ENCODE results near the gene TMEM127.
"Not testable (repeated sequence)": the region's sequence is repeated elsewhere in the genome, so short reads cannot be mapped to it uniquely, and the experiment has no call there.

TMEM127 gene

GRCh38 chr2:96265840-96266679 lies at the start of gene TMEM127, which contains the start of gene CIAO1:
TSS of gene TMEM127 (minus strand) at chr2:96265997. CDS start at chr2:96265381, 616 bp downstream.
TSS of gene CIAO1 (plus strand) at chr2:96266225. CDS start at chr2:96266351, 126 bp downstream.
- in situ Hi-C loops (cut with HindIII; ENCODE audit: low sequenced_read_pairs) = no loop called here

DNA sequence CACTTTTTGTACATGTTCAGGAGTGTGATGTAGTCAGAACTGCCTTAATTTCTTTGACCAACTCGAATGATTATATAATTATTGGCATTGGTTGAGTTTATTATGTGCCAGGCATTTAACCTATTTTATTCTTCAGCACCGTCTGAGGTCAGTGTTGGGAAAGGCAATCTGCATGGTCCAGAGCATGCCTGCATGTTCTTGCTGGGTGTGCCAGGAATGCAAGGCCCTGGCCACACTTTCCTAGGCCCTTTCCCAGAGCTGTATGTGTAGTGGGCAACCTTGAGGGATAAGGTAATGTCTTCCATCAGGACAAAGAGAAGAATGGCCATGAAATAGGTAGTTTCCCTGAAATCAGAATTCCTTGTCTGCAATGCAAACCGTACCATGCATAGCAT lies 49.2 kb upstream of the TMEM127 start:
- in situ Hi-C loops (cut with HindIII; ENCODE audit: low sequenced_read_pairs) = no loop called here

DNA sequence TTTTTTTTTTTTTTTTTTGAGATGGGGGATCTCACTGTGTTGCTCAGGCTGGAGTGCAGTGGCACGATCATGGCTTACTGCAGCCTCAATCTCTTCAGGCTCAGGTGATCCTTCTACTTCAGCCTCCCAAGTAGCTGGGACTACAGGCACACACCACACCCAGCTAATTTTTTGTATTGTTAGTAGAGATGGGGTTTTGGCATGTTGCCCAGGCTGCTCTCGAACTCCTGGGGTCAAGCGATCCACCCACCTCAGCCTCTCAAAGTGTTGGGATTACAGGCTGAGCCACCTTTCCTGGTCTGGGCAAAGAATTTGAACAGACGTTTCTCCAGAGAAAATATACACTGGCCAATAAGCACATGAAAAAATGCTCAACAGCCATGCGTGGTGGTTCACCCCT lies 42.5 kb upstream of the TMEM127 start:
- in situ Hi-C loops (cut with HindIII; ENCODE audit: low sequenced_read_pairs) = no loop called here

DNA sequence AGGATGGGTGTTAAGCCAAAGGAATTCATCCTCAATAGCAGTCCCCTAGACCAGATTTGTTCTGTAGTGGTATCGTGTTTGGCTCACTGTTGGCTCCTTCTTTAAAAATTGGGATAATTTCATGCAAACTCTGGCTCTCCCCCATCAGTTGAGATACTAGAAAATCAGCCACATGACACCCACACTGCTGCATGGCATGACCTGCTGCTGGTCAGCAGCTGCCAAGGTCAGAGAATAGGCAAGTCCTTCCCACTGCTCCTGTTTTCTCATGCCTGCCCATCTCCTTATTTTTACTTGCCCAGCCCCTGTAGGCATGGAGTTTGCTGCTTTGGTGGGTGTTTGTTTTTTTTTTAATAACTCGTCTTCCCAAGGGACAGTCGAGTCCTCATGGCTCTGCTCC lies 40.6 kb upstream of the TMEM127 start:
- in situ Hi-C loops (cut with HindIII; ENCODE audit: low sequenced_read_pairs) = no loop called here

DNA sequence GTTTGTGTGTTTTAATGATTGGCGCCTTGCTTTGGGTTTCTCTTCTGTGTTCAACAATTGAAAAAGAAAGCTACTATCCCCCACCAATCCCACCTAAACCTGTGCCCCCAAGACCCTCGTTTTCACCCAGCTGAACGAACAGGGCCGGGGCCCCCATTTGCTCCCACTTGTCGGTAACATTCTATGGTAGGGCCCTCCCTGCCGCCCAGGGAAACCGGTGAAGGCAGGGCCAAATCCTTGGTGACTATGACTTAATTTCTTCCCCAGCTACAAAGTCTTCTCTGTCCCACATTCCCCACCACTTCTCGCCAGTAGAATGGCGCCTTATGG lies 40.1 kb upstream of the TMEM127 start:
- in situ Hi-C loops (cut with HindIII; ENCODE audit: low sequenced_read_pairs) = no loop called here

GRCh38 chr2:96305091-96305978 lies 39.5 kb upstream of the TMEM127 start, which contains the start of gene SNRNP200:
TSS of gene SNRNP200 (minus strand) at chr2:96305546. CDS start at chr2:96305437, 109 bp downstream.
- in situ Hi-C loops (cut with HindIII; ENCODE audit: low sequenced_read_pairs) = no loop called here

DNA sequence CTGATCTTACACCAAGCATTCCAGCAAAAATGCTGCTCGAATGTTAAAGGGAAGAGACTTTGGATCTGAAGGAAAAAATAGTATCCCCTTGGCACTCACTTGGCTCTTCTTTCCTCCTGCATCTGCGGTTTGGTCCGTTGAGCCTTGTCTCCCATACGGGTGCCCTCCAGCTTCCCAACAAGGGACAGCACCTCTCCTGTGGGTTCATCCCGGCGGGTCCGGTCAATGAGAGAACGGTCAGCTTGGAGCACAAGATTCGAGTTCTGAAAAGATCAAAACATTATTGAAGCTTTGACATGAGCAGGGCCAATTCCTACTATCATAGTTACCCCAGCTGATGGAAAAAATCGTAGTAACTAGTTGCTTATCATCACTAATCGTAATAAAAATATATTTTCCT lies 38.8 kb upstream of the TMEM127 start:
- in situ Hi-C loops (cut with HindIII; ENCODE audit: low sequenced_read_pairs) = no loop called here

GRCh38 chr2:96301865-96302264 lies 36.1 kb upstream of the TMEM127 start:
- in situ Hi-C loops (cut with HindIII; ENCODE audit: low sequenced_read_pairs) = no loop called here

GRCh38 chr2:96296925-96297324 lies 31.1 kb upstream of the TMEM127 start:
- in situ Hi-C loops (cut with HindIII; ENCODE audit: low sequenced_read_pairs) = no loop called here

GRCh38 chr2:96294271-96294670 lies 28.5 kb upstream of the TMEM127 start:
- in situ Hi-C loops (cut with HindIII; ENCODE audit: low sequenced_read_pairs) = not testable (repeated sequence)

- in situ Hi-C loops (cut with HindIII; ENCODE audit: low sequenced_read_pairs) = no loop called here
These were observed 26.0 kb upstream of the TMEM127 start for GRCh38 chr2:96291751-96292150.

GRCh38 chr2:96287273-96287856 lies 21.6 kb upstream of the TMEM127 start:
- in situ Hi-C loops (cut with HindIII; ENCODE audit: low sequenced_read_pairs) = no loop called here

- in situ Hi-C loops (cut with HindIII; ENCODE audit: low sequenced_read_pairs) = no loop called here
These were observed 11.1 kb upstream of the TMEM127 start for GRCh38 chr2:96276787-96277499.

- in situ Hi-C loops (cut with HindIII; ENCODE audit: low sequenced_read_pairs) = no loop called here
These were observed 8.7 kb upstream of the TMEM127 start for GRCh38 chr2:96274355-96275056.

DNA sequence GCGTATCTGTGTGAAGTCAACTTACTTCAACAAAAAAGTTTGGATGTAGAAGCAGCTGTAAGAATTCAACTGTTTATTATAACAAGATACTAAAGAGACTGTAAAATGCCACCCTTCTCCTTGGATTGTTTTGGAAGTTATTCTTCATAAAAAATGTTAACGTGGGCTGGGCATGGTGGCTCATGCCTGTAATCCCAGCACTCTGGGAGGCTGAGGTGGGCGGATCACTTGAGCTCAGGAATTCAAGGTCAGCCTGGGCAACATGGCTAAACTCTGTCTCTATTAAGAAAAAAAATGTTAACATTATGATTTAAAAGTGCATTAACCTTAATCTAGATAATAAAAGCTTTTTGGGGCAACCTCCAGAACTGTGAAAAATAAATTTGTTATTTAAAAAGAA lies 8.0 kb upstream of the TMEM127 start:
- in situ Hi-C loops (cut with HindIII; ENCODE audit: low sequenced_read_pairs) = no loop called here

GRCh38 chr2:96271995-96272394 lies 6.2 kb upstream of the TMEM127 start:
- in situ Hi-C loops (cut with HindIII; ENCODE audit: low sequenced_read_pairs) = no loop called here

- in situ Hi-C loops (cut with HindIII; ENCODE audit: low sequenced_read_pairs) = no loop called here
These were observed 1.6 kb upstream of the TMEM127 start for GRCh38 chr2:96267159-96267971.

DNA sequence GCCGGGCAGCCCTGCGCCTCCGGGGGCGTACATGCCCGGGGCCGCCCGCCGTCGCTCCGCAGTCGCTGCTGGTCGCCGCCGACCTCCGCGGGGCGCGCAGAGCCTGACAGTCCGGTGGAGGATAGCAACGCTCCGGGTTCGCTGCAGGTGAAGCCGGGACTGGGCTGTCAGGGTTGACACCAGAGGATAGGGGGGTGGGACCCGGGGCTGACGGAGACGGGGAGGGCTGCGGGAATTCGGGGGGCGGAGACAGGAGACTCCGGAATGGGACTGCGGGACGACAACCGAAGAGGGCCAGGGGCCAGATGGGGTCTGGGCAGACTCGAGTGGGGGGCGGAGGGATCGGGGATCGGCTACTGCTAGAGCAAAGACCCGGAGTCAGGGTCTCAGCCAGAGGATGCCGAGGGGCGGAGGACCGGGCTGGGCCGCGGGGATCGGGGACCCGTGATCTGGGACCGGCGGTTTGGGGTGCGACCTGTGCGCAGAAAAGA lies 403 bp downstream of the TMEM127 start:
- in situ Hi-C loops (cut with HindIII; ENCODE audit: low sequenced_read_pairs) = no loop called here

Measured in DLD1 (cell line).